Testis (tissue), 5 donors: Measurements from ENCODE around the gene TNFRSF8. TPM values are rescaled to one million over a fixed set of nuclear protein-coding genes. Genes with fewer than 3 reads are reported as not detected.

Experiments used
- DNase-seq: peaks from one replicate; pipeline ENCODE4 v3.0.0-alpha.2; 2019
- H3K27ac ChIP-seq, 2 donors: fragments of 200-600 bp; sonication (generic); one replicate each; pipeline ENCODE4 v1.5.1; 2019
- H3K27me3 ChIP-seq: fragments of 200-600 bp; sonication (generic); one replicate; pipeline ENCODE4 v1.5.1; 2019
- H3K36me3 ChIP-seq: fragments of 200-600 bp; sonication (generic); one replicate; pipeline ENCODE4 v1.5.1; 2017; ENCODE audit warnings: low read depth; ENCODE audit errors: missing control alignments
- H3K4me1 ChIP-seq: fragments of 200-600 bp; sonication (generic); one replicate; pipeline ENCODE4 v1.5.1; 2019
- H3K4me3 ChIP-seq, 2 donors: fragments of 200-600 bp; sonication (generic); one replicate each; pipeline ENCODE4 v1.5.1; 2017 to 2019
- H3K9me3 ChIP-seq: fragments of 200-600 bp; sonication (generic); one replicate; pipeline ENCODE4 v1.5.1; 2017
- POLR2A ChIP-seq: fragments of 450-650 bp; IDR thresholded peaks from one replicate; pipeline ENCODE4 v1.6.1; 2017; ENCODE audit warnings: antibody characterized with exemption, mild to moderate bottlenecking, moderate library complexity
- WGBS, 2 donors: methylation state at CpG; one replicate each; pipeline ENCODE4 v1.1.5; 2018; 5-methylcytosine and 5-hydroxymethylcytosine counted together
- intact Hi-C: fragments of 100-400 bp; cut with DNase I; formaldehyde crosslinking; loops from one replicate; pipeline ENCODE4 v1.15.1; 2023; ENCODE audit warnings: low total_unique reads
- long read RNA-seq, 2 donors: transcript quantifications; one replicate each; lab custom pipeline, GENCODE V29; 2026
- polyA plus RNA-seq: library from polyadenylated mRNA; stranded (reverse); fragments of 350-450 nt; fragmentation: Illumina TruSeq; extraction: RNeasy Lipid Tissue Mini Kit (QIAGEN cat#74804); gene quantifications from one replicate; pipeline ENCODE4 v1.2.3, GENCODE V29; 2014; ENCODE audit warnings: low read depth, low replicate concordance; ENCODE audit not compliant: insufficient read depth
- total RNA-seq, 2 donors: library from RNA; depleted of rRNA; stranded (reverse); fragments of >200 nt; gene quantifications; one replicate each; pipeline ENCODE4 v1.2.3, GENCODE V29; 2016
- TF ChIP-seq, protein P1 (sequence below), 3 experiments: fragments of 450-650 bp in 2 of 3; fragments of 200-600 bp in 1 of 3; sonication (generic) in 1 of 3; IDR thresholded peaks; one replicate each; pipeline ENCODE4 v1.5.1; 2016 to 2019; ENCODE audit warnings: antibody characterized with exemption in 3 of 3, mild to moderate bottlenecking in 2 of 3, moderate library complexity in 1 of 3

The TNFRSF8 gene
- total RNA-seq (1 to 10 TPM; 5.4 to 6.9 TPM), polyA plus RNA-seq (5.0 TPM)
- long read RNA-seq, donor 1 = 0 reads
- long read RNA-seq, donor 2 = 0 reads

DNA sequence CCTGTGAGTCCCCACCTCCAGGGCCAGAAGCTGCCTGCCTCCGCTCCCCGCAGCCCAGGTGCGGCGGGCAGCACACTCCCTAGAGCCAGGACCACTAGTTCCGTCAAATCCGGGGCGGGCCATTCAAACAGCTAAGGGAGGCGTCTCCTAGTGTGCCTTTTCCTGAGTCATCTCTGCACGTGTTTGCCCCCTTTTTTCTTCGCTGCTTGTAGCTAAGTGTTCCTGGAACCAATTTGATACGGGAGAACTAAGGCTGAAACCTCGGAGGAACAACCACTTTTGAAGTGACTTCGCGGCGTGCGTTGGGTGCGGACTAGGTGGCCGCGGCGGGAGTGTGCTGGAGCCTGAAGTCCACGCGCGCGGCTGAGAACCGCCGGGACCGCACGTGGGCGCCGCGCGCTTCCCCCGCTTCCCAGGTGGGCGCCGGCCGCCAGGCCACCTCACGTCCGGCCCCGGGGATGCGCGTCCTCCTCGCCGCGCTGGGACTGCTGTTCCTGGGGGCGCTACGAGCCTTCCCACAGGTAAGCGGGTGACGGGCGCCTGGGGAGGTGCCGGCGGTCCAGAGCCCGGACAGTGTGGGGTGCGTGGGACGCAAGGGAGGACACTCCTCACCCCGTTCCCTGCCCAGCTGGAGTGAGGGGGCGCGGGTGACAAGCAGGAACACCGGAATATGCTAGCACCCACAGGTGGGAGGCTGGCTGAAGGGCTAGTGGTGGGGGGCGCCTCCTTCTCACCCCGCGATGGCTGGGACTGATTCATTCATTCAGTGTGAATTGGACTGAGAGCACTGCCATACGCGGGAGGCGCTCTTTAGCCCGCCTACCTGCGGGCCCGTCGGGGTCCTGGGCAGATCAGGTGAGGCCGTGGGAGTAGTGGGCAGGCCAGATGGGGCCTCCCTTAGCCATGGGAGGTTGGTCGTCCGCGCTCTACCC is at the start of gene TNFRSF8:
TNFRSF8 (plus strand) TSS at position 163 of the 932 bp plus-strand sequence; CDS start at position 459, 296 bp downstream.
- H3K36me3 ChIP-seq = no peaks in the 10 kb centered on the region
- no peak for TF ChIP-seq POLR2A
- TF ChIP-seq, protein P1, sequence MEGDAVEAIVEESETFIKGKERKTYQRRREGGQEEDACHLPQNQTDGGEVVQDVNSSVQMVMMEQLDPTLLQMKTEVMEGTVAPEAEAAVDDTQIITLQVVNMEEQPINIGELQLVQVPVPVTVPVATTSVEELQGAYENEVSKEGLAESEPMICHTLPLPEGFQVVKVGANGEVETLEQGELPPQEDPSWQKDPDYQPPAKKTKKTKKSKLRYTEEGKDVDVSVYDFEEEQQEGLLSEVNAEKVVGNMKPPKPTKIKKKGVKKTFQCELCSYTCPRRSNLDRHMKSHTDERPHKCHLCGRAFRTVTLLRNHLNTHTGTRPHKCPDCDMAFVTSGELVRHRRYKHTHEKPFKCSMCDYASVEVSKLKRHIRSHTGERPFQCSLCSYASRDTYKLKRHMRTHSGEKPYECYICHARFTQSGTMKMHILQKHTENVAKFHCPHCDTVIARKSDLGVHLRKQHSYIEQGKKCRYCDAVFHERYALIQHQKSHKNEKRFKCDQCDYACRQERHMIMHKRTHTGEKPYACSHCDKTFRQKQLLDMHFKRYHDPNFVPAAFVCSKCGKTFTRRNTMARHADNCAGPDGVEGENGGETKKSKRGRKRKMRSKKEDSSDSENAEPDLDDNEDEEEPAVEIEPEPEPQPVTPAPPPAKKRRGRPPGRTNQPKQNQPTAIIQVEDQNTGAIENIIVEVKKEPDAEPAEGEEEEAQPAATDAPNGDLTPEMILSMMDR (IDR thresholded peaks at IDR 0.05) = no peak
- H3K27me3 ChIP-seq = no peaks in the 10 kb centered on the region
- H3K4me3 ChIP-seq = peak within 1 kb of the TSS in 1 of 2 donors; percentile 15
- no peak within 1 kb of the TSS for H3K27ac ChIP-seq
- no peaks in the 10 kb centered on the region for H3K9me3 ChIP-seq
- intact Hi-C loops = no loop called here
- DNase-seq = no peak
- peaks cover 14% of the 10 kb centered on the region for H3K4me1 ChIP-seq
- WGBS, 2 donors = 4% methylated on average over 12 to 69 of the region's 72 CpGs

DNA sequence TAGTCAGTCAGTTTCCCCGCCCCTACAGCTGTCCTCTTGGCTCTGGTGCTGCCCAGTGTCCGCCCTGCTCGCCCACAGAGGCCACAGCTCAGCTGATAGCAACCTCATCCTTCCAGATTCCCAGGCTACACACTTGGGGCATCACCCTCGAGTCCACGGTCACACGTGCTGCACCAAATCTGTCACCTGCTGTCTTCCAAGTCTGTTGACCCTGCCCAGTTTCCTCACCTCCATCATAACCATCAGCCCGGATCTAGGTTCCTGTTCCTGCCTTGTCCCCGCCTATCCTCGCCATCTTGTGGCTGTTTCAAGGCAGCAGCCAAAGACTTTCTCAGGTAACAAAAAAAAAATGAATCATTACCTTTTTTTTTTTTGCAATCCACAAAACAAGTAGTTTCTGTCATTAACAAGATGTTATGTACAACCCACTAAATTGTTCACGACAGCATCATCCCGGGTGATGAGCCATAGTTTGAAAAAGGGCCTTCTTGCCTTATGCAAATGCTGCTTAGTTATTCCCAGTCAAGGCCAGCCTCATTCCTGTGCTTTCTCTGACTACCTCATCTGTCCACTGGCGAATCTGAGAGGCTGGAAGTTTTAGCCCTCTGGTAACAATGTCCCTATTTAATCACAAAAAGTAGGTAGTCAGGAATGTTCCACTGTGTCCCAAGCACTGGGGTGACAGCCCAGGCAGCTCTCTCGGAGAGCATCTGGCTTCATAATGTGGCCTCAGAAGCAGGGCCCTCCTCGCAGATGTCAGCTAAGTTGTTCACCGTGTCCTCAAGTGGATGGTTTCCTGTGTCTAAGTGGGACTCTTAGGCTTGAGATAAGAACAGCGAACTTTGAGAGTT is 48.7 kb upstream of the TNFRSF8 start:
- Histone ChIP-seq H3K4me3 (no peak overlapping the region), H3K36me3 (no peaks in the 10 kb centered on the region), H3K27ac (peak overlapping the region; percentile 70 to 71), H3K4me1 (no peaks in the 10 kb centered on the region), H3K9me3 (no peaks in the 10 kb centered on the region), H3K27me3 (no peaks in the 10 kb centered on the region)
- peak; percentile 80 for DNase-seq
- intact Hi-C loops = no loop called here
- no peak for TF ChIP-seq POLR2A
- TF ChIP-seq, protein P1 (IDR thresholded peaks at IDR 0.05) = no peak
- WGBS, 2 donors = 66 to 72% methylated on average over 16 of the region's 16 CpGs

DNA sequence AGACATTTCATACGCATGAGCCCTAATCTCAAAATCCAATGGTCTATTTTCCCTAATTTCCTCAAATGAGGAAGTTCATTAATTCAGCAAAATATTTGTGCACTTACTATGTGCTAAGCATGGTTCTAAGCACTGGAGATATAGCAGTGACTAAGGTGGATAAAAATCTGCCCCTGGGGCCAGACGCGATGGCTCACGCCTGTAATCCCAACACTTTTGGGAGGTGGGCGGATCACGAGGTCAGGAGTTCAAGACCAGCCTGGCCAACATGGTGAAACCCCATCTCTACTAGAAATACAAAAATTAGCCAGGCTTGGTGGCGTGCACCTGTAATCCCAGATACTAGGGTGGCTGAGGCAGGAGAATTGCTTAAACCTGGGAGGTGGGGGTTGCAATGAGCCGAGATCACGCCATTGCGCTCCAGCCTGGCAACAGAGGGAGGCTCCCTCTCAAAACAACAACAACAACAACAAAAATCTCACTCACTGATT is 48.1 kb upstream of the TNFRSF8 start:
- WGBS, 2 donors = 82 to 90% methylated on average over 10 of the region's 10 CpGs
- Histone ChIP-seq H3K27me3 (no peaks in the 10 kb centered on the region), H3K9me3 (no peaks in the 10 kb centered on the region), H3K4me1 (peaks cover 4% of the 10 kb centered on the region), H3K27ac (peak overlapping the region; percentile 48 to 71), H3K36me3 (no peaks in the 10 kb centered on the region), H3K4me3 (no peak overlapping the region)
- intact Hi-C loops = no loop called here
- DNase-seq = no peak
- TF ChIP-seq POLR2A = no peak
- TF ChIP-seq, protein P1 (IDR thresholded peaks at IDR 0.05) = no peak

DNA sequence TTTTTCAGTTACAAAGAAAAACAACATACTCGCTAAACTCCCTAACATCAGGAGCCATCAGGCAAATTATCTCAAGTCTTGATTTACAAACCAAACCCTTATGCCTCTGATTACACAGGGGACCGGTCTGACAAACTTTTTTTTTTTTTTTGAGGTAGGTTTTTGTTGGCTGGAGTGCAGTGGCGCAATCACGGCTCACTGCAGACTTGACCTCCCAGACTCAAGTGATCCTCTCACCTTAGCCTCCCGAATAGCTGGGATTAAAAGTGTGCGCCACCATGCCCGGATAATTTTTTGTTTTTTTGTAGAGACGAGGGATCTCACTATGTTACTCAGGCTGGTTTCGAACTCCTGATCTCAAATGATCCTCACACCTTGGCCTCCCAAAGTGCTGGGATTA is 47.6 kb upstream of the TNFRSF8 start:
- Histone ChIP-seq H3K27me3 (no peaks in the 10 kb centered on the region), H3K36me3 (no peaks in the 10 kb centered on the region), H3K9me3 (no peaks in the 10 kb centered on the region), H3K4me1 (peaks cover 4% of the 10 kb centered on the region), H3K27ac (peak overlapping the region; percentile 48 to 71), H3K4me3 (no peak overlapping the region)
- intact Hi-C loops = no loop called here
- no peak for DNase-seq
- TF ChIP-seq, protein P1 (IDR thresholded peaks at IDR 0.05) = no peak
- TF ChIP-seq POLR2A = no peak
- 89 to 93% methylated on average over 9 of the region's 9 CpGs for WGBS, 2 donors
